ENCODE results near the gene DCP1A. TPM values are rescaled to one million over a fixed set of nuclear protein-coding genes. Genes with fewer than 3 reads are reported as not detected.

The DCP1A gene
- polyA plus RNA-seq, 4 donors = 4.1 to 24.1 (median 6.8) TPM

DNA sequence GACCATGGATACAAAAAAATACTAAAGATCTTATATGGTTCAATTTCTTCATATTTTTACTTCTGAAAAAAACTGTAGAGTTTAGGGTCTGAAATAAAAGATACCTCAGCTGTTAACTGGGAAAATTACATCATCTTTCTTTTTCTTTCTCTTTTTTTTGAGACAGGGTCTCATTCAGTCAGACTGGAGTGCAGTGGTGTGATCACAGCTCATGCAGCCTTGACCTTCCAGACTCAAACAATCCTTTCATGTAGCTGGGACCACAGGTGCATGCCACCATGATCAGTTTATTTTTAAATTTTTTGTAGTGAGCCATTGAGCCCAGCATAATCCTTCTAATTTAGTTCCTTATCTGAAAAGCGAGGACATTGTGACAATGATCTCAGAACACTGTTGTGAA, 51.9 kb downstream of the DCP1A start:
- H3K9me3 ChIP-seq (ENCODE audit: control insufficient read depth in 2 of 2, insufficient read depth in 1 of 2, low read depth in 1 of 2, low read length in 1 of 2) = no peaks in the 10 kb centered on the region
- no peaks in the 10 kb centered on the region for H3K4me1 ChIP-seq (ENCODE audit: control insufficient read depth in 3 of 3, insufficient read depth in 2 of 3, low read depth in 1 of 3, low read length in 2 of 3)
- WGBS, 3 donors = 95 to 100% (median 97%) methylated on average over 1 of the region's 1 CpG
- H3K36me3 ChIP-seq (ENCODE audit: control insufficient read depth in 3 of 3, insufficient read depth in 2 of 3, low read depth in 1 of 3, low read length in 3 of 3) = peaks cover 3 to 30% (median 11%) of the 10 kb centered on the region in 3 donors
- no peak for DNase-seq
- no peak overlapping the region for H3K27ac ChIP-seq (ENCODE audit: low read depth in 1 of 3, low read length in 2 of 3)
- no peak overlapping the region for H3K4me3 ChIP-seq (ENCODE audit: low read depth in 1 of 3, low read length in 3 of 3)
- no peak for FAIRE-seq
- H3K27me3 ChIP-seq (ENCODE audit: control insufficient read depth in 3 of 3, insufficient read depth in 3 of 3, low read length in 3 of 3) = no peaks in the 10 kb centered on the region

DNA sequence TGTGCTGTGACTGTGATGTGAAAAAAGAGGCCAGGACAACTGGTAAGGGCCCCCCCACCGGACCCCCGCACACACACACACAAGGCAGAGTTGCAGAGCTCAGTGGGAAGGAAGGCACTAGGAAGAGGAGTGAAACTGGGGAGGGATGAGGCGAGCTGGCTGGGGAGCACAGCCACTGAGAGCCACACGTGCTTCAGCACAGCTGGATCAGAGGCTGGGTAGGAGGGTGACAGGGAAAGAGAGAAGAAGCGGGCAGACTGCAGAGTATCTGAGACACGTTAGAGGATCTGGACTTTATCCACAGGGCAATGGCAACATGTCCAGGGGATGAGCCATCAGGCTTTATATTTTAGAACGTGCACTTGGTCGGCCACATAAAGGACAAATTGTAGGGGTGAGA, 53.5 kb downstream of the DCP1A start:
- FAIRE-seq (no peak), DNase-seq (no peak)
- 87 to 90% (median 89%) methylated on average over 7 to 8 of the region's 8 CpGs for WGBS, 3 donors
- H3K27me3 ChIP-seq (ENCODE audit: control insufficient read depth in 3 of 3, insufficient read depth in 3 of 3, low read length in 3 of 3) = no peaks in the 10 kb centered on the region
- H3K36me3 ChIP-seq (ENCODE audit: control insufficient read depth in 3 of 3, insufficient read depth in 2 of 3, low read depth in 1 of 3, low read length in 3 of 3) = peaks cover 3 to 37% (median 11%) of the 10 kb centered on the region in 3 donors
- no peak overlapping the region for H3K27ac ChIP-seq (ENCODE audit: low read depth in 1 of 3, low read length in 2 of 3)
- no peaks in the 10 kb centered on the region for H3K4me1 ChIP-seq (ENCODE audit: control insufficient read depth in 3 of 3, insufficient read depth in 2 of 3, low read depth in 1 of 3, low read length in 2 of 3)
- no peak overlapping the region for H3K4me3 ChIP-seq (ENCODE audit: low read depth in 1 of 3, low read length in 3 of 3)
- no peaks in the 10 kb centered on the region for H3K9me3 ChIP-seq (ENCODE audit: control insufficient read depth in 2 of 2, insufficient read depth in 1 of 2, low read depth in 1 of 2, low read length in 1 of 2)

DNA sequence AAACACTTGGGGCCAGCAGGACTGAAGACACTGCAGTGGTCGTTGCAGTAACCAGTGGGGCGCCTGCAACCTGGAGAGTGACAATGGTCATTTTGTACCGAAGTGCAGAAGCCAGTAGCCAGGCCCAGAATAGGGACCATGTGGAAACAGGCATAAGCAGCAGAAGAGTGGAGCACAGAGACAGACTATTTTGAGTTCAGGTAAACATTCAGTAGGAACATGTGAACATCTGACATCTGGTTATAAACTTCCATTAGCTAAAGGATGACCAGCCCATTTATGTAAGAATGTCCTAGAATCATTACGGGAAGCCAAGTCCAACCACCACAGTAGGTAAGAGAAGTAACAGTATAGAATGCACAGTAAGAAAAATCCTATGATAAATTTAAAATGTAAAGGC, 59.1 kb downstream of the DCP1A start:
- FAIRE-seq (no peak), DNase-seq (no peak)
- peaks cover 10 to 42% (median 12%) of the 10 kb centered on the region in 3 donors for H3K36me3 ChIP-seq (ENCODE audit: control insufficient read depth in 3 of 3, insufficient read depth in 2 of 3, low read depth in 1 of 3, low read length in 3 of 3)
- H3K9me3 ChIP-seq (ENCODE audit: control insufficient read depth in 2 of 2, insufficient read depth in 1 of 2, low read depth in 1 of 2, low read length in 1 of 2) = no peaks in the 10 kb centered on the region
- no peak overlapping the region for H3K4me3 ChIP-seq (ENCODE audit: low read depth in 1 of 3, low read length in 3 of 3)
- 75 to 86% (median 84%) methylated on average over 4 of the region's 4 CpGs for WGBS, 3 donors
- no peak overlapping the region for H3K27ac ChIP-seq (ENCODE audit: low read depth in 1 of 3, low read length in 2 of 3)
- no peaks in the 10 kb centered on the region for H3K27me3 ChIP-seq (ENCODE audit: control insufficient read depth in 3 of 3, insufficient read depth in 3 of 3, low read length in 3 of 3)
- no peaks in the 10 kb centered on the region for H3K4me1 ChIP-seq (ENCODE audit: control insufficient read depth in 3 of 3, insufficient read depth in 2 of 3, low read depth in 1 of 3, low read length in 2 of 3)

DNA sequence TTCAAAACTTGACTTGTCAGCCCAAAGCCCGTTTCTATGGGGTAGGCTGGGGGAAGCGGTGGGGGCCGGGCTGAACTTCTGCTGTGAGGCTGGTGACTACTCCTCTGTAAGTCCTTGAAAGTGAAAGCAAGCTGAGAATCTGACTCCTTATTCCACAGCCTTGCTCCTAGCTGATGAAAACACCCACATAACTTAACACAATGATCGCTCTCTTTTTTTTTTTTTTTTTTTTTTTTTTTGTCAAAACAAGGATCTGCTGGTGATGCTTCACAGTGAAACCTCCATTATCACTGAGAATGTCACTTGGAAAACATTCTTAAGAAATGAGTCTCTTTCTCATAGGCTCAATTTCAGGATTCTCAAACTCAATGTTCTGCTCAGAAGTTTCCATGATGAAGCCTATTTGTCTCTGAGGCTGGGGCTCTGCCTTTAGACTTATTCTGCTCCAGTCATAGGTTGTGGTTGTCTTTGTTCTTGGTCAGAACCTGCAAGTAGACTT, 60.2 kb downstream of the DCP1A start:
- H3K27ac ChIP-seq (ENCODE audit: low read depth in 1 of 3, low read length in 2 of 3) = no peak overlapping the region
- WGBS, 3 donors = 70 to 88% (median 78%) methylated on average over 4 of the region's 4 CpGs
- DNase-seq = no peak
- no peaks in the 10 kb centered on the region for H3K4me1 ChIP-seq (ENCODE audit: control insufficient read depth in 3 of 3, insufficient read depth in 2 of 3, low read depth in 1 of 3, low read length in 2 of 3)
- no peaks in the 10 kb centered on the region for H3K9me3 ChIP-seq (ENCODE audit: control insufficient read depth in 2 of 2, insufficient read depth in 1 of 2, low read depth in 1 of 2, low read length in 1 of 2)
- no peak for FAIRE-seq
- peaks cover 6 to 38% (median 12%) of the 10 kb centered on the region in 3 donors for H3K36me3 ChIP-seq (ENCODE audit: control insufficient read depth in 3 of 3, insufficient read depth in 2 of 3, low read depth in 1 of 3, low read length in 3 of 3)
- H3K27me3 ChIP-seq (ENCODE audit: control insufficient read depth in 3 of 3, insufficient read depth in 3 of 3, low read length in 3 of 3) = no peaks in the 10 kb centered on the region
- H3K4me3 ChIP-seq (ENCODE audit: low read depth in 1 of 3, low read length in 3 of 3) = no peak overlapping the region

DNA sequence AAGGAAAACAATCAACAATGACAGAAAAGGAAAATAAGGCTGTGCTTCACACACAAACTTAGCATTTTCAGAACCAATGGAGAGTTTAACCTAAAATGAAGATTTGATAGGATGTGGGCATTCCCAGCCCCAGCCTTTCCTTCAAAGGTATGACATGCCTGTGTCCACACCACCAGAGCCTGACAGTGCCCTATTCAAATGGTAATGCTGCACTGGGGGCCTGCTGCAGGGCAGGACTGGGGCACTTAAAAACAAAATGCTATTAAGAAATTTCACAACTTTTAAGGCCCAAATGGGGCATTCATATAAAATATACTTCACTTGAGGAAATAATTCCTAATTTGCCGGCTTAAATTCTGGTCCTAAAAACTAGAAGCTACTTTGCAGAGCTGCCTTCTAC, 60.6 kb downstream of the DCP1A start:
- no peak for DNase-seq
- Histone ChIP-seq H3K9me3 (ENCODE audit: control insufficient read depth in 2 of 2, insufficient read depth in 1 of 2, low read depth in 1 of 2, low read length in 1 of 2) (no peaks in the 10 kb centered on the region), H3K4me1 (ENCODE audit: control insufficient read depth in 3 of 3, insufficient read depth in 2 of 3, low read depth in 1 of 3, low read length in 2 of 3) (no peaks in the 10 kb centered on the region), H3K36me3 (ENCODE audit: control insufficient read depth in 3 of 3, insufficient read depth in 2 of 3, low read depth in 1 of 3, low read length in 3 of 3) (peaks cover 6 to 34% (median 12%) of the 10 kb centered on the region in 3 donors), H3K27ac (ENCODE audit: low read depth in 1 of 3, low read length in 2 of 3) (no peak overlapping the region), H3K27me3 (ENCODE audit: control insufficient read depth in 3 of 3, insufficient read depth in 3 of 3, low read length in 3 of 3) (no peaks in the 10 kb centered on the region), H3K4me3 (ENCODE audit: low read depth in 1 of 3, low read length in 3 of 3) (no peak overlapping the region)
- FAIRE-seq = no peak
- WGBS, 3 donors = 84 to 93% (median 87%) methylated on average over 1 of the region's 1 CpG

DNA sequence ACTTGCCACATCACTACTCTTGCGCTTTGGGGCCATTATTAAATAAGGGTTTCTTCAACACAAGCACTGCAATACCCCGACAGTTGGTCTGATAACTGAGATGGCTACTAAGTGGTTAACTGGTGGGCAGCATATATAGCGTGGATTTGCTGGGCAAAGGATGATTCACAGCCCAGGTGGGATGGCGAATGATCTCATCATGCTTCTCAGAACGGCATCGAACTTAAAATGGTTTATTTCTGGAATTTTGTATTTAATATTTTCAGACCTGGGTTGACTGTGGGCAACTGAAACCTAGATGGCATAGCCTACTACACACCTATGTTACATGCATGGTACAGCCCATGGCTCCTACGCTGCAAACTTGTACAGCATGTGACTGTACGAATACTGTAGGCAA, 64.8 kb downstream of the DCP1A start:
- Histone ChIP-seq H3K4me3 (ENCODE audit: low read depth in 1 of 3, low read length in 3 of 3) (no peak overlapping the region), H3K27ac (ENCODE audit: low read depth in 1 of 3, low read length in 2 of 3) (no peak overlapping the region), H3K27me3 (ENCODE audit: control insufficient read depth in 3 of 3, insufficient read depth in 3 of 3, low read length in 3 of 3) (no peaks in the 10 kb centered on the region), H3K36me3 (ENCODE audit: control insufficient read depth in 3 of 3, insufficient read depth in 2 of 3, low read depth in 1 of 3, low read length in 3 of 3) (peaks cover 3 to 22% (median 9%) of the 10 kb centered on the region in 3 donors), H3K4me1 (ENCODE audit: control insufficient read depth in 3 of 3, insufficient read depth in 2 of 3, low read depth in 1 of 3, low read length in 2 of 3) (no peaks in the 10 kb centered on the region), H3K9me3 (ENCODE audit: control insufficient read depth in 2 of 2, insufficient read depth in 1 of 2, low read depth in 1 of 2, low read length in 1 of 2) (no peaks in the 10 kb centered on the region)
- WGBS, 3 donors = 94 to 98% (median 95%) methylated on average over 8 of the region's 8 CpGs
- FAIRE-seq (no peak), DNase-seq (no peak)

DNA sequence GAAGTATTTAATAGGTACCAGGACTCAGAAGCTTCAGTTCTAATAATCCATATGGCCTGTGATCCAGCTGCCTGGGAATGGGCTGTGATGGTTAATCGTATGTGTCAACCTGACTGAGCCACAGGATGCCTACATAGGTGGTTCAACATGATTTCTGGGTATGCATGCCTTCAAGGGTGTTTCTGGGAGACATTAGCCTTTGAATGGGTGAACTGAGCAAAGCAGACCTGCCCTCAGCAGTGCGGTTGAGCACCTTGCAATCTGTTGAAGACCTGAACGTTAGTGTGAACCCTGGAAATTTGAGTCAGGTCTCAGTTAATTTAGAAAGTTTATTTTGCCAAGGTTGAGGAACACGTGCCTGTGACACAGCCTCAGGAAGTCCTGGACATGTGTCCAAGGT, 68.7 kb downstream of the DCP1A start:
- H3K4me1 ChIP-seq (ENCODE audit: control insufficient read depth in 3 of 3, insufficient read depth in 2 of 3, low read depth in 1 of 3, low read length in 2 of 3) = no peaks in the 10 kb centered on the region
- H3K36me3 ChIP-seq (ENCODE audit: control insufficient read depth in 3 of 3, insufficient read depth in 2 of 3, low read depth in 1 of 3, low read length in 3 of 3) = peaks cover 0 to 4% (median 0%) of the 10 kb centered on the region in 3 donors
- DNase-seq (no peak), FAIRE-seq (no peak)
- no peak overlapping the region for H3K4me3 ChIP-seq (ENCODE audit: low read depth in 1 of 3, low read length in 3 of 3)
- 83 to 87% (median 86%) methylated on average over 4 of the region's 4 CpGs for WGBS, 3 donors
- H3K27me3 ChIP-seq (ENCODE audit: control insufficient read depth in 3 of 3, insufficient read depth in 3 of 3, low read length in 3 of 3) = no peaks in the 10 kb centered on the region
- no peak overlapping the region for H3K27ac ChIP-seq (ENCODE audit: low read depth in 1 of 3, low read length in 2 of 3)
- no peaks in the 10 kb centered on the region for H3K9me3 ChIP-seq (ENCODE audit: control insufficient read depth in 2 of 2, insufficient read depth in 1 of 2, low read depth in 1 of 2, low read length in 1 of 2)

DNA sequence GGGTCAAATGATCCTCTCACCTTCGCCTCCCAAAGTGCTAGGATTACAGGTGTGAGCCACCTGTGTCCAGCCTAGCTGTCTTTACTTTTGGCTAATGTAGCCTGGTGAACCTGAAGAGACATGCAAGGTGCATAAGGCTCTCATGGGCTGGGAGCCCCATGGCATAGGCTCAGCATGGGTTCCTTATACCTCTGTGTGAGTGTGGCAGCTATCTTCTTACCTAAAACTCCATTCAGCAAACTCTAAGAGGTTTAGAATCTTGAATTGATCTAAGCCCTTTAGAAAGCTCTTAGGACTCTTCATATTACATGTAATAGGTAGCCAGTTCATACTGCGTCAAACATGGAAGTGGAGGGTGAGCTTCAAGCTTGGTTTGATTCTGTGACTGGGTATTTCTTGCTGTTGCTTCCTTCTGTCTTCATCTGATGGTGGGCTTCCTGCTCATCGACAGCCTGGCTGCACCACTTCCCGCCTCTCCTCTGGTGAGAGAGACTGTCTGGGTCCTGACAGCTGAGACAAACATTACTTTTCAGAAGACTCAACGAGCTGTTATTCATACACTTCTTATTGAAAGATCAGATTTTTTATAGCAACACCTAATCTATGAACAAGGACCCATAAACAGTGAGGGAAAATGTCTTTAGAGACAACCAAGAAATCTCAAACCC, 72.3 kb downstream of the DCP1A start:
- Histone ChIP-seq H3K4me3 (ENCODE audit: low read depth in 1 of 3, low read length in 3 of 3) (no peak overlapping the region), H3K27me3 (ENCODE audit: control insufficient read depth in 3 of 3, insufficient read depth in 3 of 3, low read length in 3 of 3) (no peaks in the 10 kb centered on the region), H3K27ac (ENCODE audit: low read depth in 1 of 3, low read length in 2 of 3) (no peak overlapping the region), H3K36me3 (ENCODE audit: control insufficient read depth in 3 of 3, insufficient read depth in 2 of 3, low read depth in 1 of 3, low read length in 3 of 3) (no peaks in the 10 kb centered on the region), H3K9me3 (ENCODE audit: control insufficient read depth in 2 of 2, insufficient read depth in 1 of 2, low read depth in 1 of 2, low read length in 1 of 2) (no peaks in the 10 kb centered on the region), H3K4me1 (ENCODE audit: control insufficient read depth in 3 of 3, insufficient read depth in 2 of 3, low read depth in 1 of 3, low read length in 2 of 3) (peaks cover 0 to 2% (median 0%) of the 10 kb centered on the region in 3 donors)
- no peak for DNase-seq
- FAIRE-seq = no peak
- WGBS, 3 donors = 40 to 44% (median 42%) methylated on average over 5 of the region's 5 CpGs

Measured in small intestine (tissue), 7 donors.